HepG2 (cell line): Measurements from ENCODE around the gene OPRL1. TPM values are rescaled to one million over a fixed set of nuclear protein-coding genes. Genes with fewer than 3 reads are reported as not detected.

Experiments
- ELF4 ChIP-seq: sonication (generic); formaldehyde crosslinking; IDR thresholded peaks from 2 replicates; pipeline ENCODE4 v1.5.0; 2020; ENCODE audit warnings: missing genetic modification reagents, mild to moderate bottlenecking, moderate library complexity, borderline replicate concordance
- GZF1 ChIP-seq: sonication (generic); formaldehyde crosslinking; IDR thresholded peaks from 2 replicates; pipeline ENCODE4 v1.5.1; 2020; ENCODE audit warnings: mild to moderate bottlenecking, missing genetic modification reagents
- KDM5B ChIP-seq: sonication (generic); formaldehyde crosslinking; IDR thresholded peaks from 2 replicates; pipeline ENCODE4 v1.4.0; 2020; ENCODE audit warnings: missing genetic modification reagents, mild to moderate bottlenecking, borderline replicate concordance
- MED8 ChIP-seq: sonication (generic); formaldehyde crosslinking; IDR thresholded peaks from 2 replicates; pipeline ENCODE4 v1.8.1; 2023; ENCODE audit warnings: mild to moderate bottlenecking, missing genetic modification reagents; ENCODE audit not compliant: insufficient replicate concordance
- NRL ChIP-seq: sonication (generic); formaldehyde crosslinking; IDR thresholded peaks from 2 replicates; pipeline ENCODE4 v1.5.0; 2020; ENCODE audit warnings: missing genetic modification reagents, mild to moderate bottlenecking, moderate library complexity, borderline replicate concordance
- POLR2AphosphoS5 ChIP-seq: IDR thresholded peaks from 2 replicates; pipeline ENCODE4 v1.6.1; 2012; ENCODE audit warnings: low read depth, low read length
- RAD21 ChIP-seq: fragments of 450-650 bp; formaldehyde crosslinking; IDR thresholded peaks from 2 replicates; pipeline ENCODE4 v1.5.0; 2020; ENCODE audit warnings: mild to moderate bottlenecking
- REPIN1 ChIP-seq: sonication (generic); formaldehyde crosslinking; IDR thresholded peaks from 2 replicates; pipeline ENCODE4 v1.8.0; 2022; ENCODE audit warnings: missing genetic modification reagents, low read depth, mild to moderate bottlenecking, borderline replicate concordance
- SIN3A ChIP-seq: IDR thresholded peaks from 2 replicates; pipeline ENCODE4 v1.6.1; 2011; ENCODE audit warnings: low read depth, mild to moderate bottlenecking, control low read depth, low read length, borderline replicate concordance
- ZBTB20 ChIP-seq: sonication (generic); formaldehyde crosslinking; IDR thresholded peaks from 2 replicates; pipeline ENCODE4 v1.8.1; 2023; ENCODE audit warnings: missing genetic modification reagents, low read depth, mild to moderate bottlenecking, borderline replicate concordance
- ZFX ChIP-seq: sonication (generic); formaldehyde crosslinking; IDR thresholded peaks from 2 replicates; pipeline ENCODE4 v1.4.0; 2020; ENCODE audit warnings: mild to moderate bottlenecking, low read depth, missing genetic modification reagents, moderate library complexity
- ZNF264 ChIP-seq: sonication (generic); formaldehyde crosslinking; IDR thresholded peaks from 2 replicates; pipeline ENCODE4 v1.4.0; 2020; ENCODE audit warnings: missing genetic modification reagents
- ZNF501 ChIP-seq: sonication (generic); formaldehyde crosslinking; IDR thresholded peaks from 2 replicates; pipeline ENCODE4 v1.5.1; 2020; ENCODE audit warnings: mild to moderate bottlenecking, moderate library complexity, missing genetic modification reagents
- ZNF703 ChIP-seq: sonication (generic); formaldehyde crosslinking; IDR thresholded peaks from 2 replicates; pipeline ENCODE4 v1.5.1; 2020; ENCODE audit warnings: missing genetic modification reagents, mild to moderate bottlenecking, moderate library complexity, borderline replicate concordance
- ZNF891 ChIP-seq: sonication (generic); formaldehyde crosslinking; IDR thresholded peaks from 2 replicates; pipeline ENCODE4 v1.5.0; 2020; ENCODE audit warnings: mild to moderate bottlenecking, missing genetic modification reagents
- polyA plus RNA-seq, 8 experiments: library from polyadenylated mRNA; depleted of rRNA in 3 of 8; stranded (reverse) in 7 of 8; unstranded in 1 of 8; fragments of >200 nt; fragmentation: Illumina TruSeq in 4 of 8; extraction: Trizol in 4 of 8; gene quantifications; 2 replicates each; pipeline versions ENCODE4 v1.2.1 to v1.2.3, GENCODE V29; 2011 to 2016; ENCODE audit warnings: low read depth in 4 of 8, missing spikeins in 1 of 8, mixed read lengths in 1 of 8; ENCODE audit not compliant: insufficient read depth in 1 of 8
- total RNA-seq, 5 experiments: library from RNA; depleted of rRNA; stranded (reverse); fragments of >200 nt; fragmentation: Illumina TruSeq; extraction: Trizol; gene quantifications; 2 replicates each; pipeline ENCODE4 v1.2.3, GENCODE V29; 2016; ENCODE audit warnings: low read depth in 1 of 5
- TF ChIP-seq, protein P1 (sequence below): sonication (generic); formaldehyde crosslinking; IDR thresholded peaks from 2 replicates; pipeline ENCODE4 v1.8.0; 2022; ENCODE audit warnings: missing genetic modification reagents, low read depth, mild to moderate bottlenecking, borderline replicate concordance
- TF ChIP-seq, protein P2 (sequence below): sonication (generic); formaldehyde crosslinking; IDR thresholded peaks from 2 replicates; pipeline ENCODE4 v1.4.0; 2020; ENCODE audit warnings: missing genetic modification reagents
- TF ChIP-seq, protein P3 (sequence below), 2 experiments: sonication (generic) in 1 of 2; formaldehyde crosslinking in 1 of 2; IDR thresholded peaks; 2 replicates each; pipeline versions ENCODE4 v1.5.1 to v1.6.1; 2011 to 2020; ENCODE audit warnings: borderline replicate concordance in 1 of 2, low read depth in 1 of 2, low read length in 1 of 2, mild to moderate bottlenecking in 1 of 2, missing genetic modification reagents in 1 of 2, moderate library complexity in 1 of 2
- TF ChIP-seq, protein P4 (sequence below): sonication (generic); formaldehyde crosslinking; IDR thresholded peaks from 2 replicates; pipeline ENCODE4 v1.4.0; 2020; ENCODE audit warnings: missing genetic modification reagents

OPRL1 gene
- total and polyA plus RNA-seq, 2 of the 13 experiments (the other 11 are each of a cell fraction or from before 2014, with no cell fraction given) = 0.35 to 0.71 TPM

DNA sequence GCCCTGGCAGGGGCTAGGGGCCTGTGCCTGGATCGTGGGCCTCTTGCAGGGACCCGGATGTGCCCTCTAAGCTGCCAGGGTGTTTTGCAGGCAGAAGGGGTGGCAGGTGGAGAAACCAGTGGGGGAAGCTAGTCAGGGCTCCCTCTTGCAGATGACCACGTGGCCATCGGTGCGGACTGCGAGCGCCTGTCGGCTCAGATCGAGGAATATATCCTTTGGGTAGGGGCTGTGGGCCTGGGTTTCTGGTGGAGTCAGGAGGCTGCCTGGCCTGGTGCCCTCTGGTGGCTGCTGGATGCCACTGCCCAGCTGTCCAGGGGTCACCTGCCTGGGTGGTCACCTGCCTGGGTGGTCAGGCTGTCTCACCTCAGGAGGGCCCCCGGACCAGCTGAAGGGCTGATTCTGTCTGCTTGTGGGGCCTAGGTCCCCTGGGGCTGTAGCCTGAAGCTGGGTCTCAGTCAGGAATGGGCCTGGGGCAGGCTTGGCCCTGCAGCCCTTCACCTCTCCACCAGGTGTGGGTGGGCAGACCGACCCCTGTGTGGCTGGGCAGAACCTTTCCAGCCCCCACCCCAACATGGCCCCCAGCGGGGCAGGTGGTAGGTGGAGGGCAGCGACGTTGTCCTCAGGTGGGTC is 10.2 kb upstream of the OPRL1 start (continued):
- TF ChIP-seq NRL (CRISPR knock-in tag) (no peak; the same call in 1 of the 2 replicates), ZNF264 (CRISPR knock-in tag) (no peak), ZNF703 (CRISPR knock-in tag) (no peak), POLR2AphosphoS5 (no peak), GZF1 (no peak), ZNF891 (CRISPR knock-in tag) (no peak), REPIN1 (CRISPR knock-in tag) (no peak), ZBTB20 (CRISPR knock-in tag) (no peak), SIN3A (no peak), RAD21 (CRISPR knock-in tag) (peak; percentile 91), ZFX (CRISPR knock-in tag) (peak; percentile 78; the same call in 1 of the 2 replicates), ZNF501 (CRISPR knock-in tag) (peak; percentile 73; the same call in 1 of the 2 replicates), ELF4 (CRISPR knock-in tag) (no peak), MED8 (CRISPR knock-in tag) (no peak), KDM5B (CRISPR knock-in tag) (peak; percentile 40)
- TF ChIP-seq, protein P1, sequence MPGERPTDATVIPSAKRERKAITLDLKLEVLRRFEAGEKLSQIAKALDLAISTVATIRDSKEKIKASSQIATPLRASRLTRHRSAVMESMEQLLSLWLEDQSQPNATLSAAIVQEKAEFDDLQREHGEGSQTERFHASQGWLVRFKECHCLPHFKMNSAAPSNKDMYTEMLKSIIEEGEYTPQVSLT (CRISPR knock-in tag) = no peak
- TF ChIP-seq, protein P2, sequence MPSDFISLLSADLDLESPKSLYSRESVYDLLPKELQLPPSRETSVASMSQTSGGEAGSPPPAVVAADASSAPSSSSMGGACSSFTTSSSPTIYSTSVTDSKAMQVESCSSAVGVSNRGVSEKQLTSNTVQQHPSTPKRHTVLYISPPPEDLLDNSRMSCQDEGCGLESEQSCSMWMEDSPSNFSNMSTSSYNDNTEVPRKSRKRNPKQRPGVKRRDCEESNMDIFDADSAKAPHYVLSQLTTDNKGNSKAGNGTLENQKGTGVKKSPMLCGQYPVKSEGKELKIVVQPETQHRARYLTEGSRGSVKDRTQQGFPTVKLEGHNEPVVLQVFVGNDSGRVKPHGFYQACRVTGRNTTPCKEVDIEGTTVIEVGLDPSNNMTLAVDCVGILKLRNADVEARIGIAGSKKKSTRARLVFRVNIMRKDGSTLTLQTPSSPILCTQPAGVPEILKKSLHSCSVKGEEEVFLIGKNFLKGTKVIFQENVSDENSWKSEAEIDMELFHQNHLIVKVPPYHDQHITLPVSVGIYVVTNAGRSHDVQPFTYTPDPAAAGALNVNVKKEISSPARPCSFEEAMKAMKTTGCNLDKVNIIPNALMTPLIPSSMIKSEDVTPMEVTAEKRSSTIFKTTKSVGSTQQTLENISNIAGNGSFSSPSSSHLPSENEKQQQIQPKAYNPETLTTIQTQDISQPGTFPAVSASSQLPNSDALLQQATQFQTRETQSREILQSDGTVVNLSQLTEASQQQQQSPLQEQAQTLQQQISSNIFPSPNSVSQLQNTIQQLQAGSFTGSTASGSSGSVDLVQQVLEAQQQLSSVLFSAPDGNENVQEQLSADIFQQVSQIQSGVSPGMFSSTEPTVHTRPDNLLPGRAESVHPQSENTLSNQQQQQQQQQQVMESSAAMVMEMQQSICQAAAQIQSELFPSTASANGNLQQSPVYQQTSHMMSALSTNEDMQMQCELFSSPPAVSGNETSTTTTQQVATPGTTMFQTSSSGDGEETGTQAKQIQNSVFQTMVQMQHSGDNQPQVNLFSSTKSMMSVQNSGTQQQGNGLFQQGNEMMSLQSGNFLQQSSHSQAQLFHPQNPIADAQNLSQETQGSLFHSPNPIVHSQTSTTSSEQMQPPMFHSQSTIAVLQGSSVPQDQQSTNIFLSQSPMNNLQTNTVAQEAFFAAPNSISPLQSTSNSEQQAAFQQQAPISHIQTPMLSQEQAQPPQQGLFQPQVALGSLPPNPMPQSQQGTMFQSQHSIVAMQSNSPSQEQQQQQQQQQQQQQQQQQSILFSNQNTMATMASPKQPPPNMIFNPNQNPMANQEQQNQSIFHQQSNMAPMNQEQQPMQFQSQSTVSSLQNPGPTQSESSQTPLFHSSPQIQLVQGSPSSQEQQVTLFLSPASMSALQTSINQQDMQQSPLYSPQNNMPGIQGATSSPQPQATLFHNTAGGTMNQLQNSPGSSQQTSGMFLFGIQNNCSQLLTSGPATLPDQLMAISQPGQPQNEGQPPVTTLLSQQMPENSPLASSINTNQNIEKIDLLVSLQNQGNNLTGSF (CRISPR knock-in tag) = no peak
- TF ChIP-seq, protein P3, sequence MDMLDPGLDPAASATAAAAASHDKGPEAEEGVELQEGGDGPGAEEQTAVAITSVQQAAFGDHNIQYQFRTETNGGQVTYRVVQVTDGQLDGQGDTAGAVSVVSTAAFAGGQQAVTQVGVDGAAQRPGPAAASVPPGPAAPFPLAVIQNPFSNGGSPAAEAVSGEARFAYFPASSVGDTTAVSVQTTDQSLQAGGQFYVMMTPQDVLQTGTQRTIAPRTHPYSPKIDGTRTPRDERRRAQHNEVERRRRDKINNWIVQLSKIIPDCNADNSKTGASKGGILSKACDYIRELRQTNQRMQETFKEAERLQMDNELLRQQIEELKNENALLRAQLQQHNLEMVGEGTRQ (IDR thresholded peaks at IDR 0.05; ENCODE audit: low read depth, low read length) = peak; percentile 34
- TF ChIP-seq, protein P3 (CRISPR knock-in tag; IDR thresholded peaks at IDR 0.05; ENCODE audit: borderline replicate concordance) = no peak; the same call in 1 of the 2 replicates
- TF ChIP-seq, protein P4, sequence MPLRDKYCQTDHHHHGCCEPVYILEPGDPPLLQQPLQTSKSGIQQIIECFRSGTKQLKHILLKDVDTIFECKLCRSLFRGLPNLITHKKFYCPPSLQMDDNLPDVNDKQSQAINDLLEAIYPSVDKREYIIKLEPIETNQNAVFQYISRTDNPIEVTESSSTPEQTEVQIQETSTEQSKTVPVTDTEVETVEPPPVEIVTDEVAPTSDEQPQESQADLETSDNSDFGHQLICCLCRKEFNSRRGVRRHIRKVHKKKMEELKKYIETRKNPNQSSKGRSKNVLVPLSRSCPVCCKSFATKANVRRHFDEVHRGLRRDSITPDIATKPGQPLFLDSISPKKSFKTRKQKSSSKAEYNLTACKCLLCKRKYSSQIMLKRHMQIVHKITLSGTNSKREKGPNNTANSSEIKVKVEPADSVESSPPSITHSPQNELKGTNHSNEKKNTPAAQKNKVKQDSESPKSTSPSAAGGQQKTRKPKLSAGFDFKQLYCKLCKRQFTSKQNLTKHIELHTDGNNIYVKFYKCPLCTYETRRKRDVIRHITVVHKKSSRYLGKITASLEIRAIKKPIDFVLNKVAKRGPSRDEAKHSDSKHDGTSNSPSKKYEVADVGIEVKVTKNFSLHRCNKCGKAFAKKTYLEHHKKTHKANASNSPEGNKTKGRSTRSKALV (CRISPR knock-in tag) = no peak
